Measurements from ENCODE around the gene COPS3. TPM values are rescaled to one million over a fixed set of nuclear protein-coding genes. Genes with fewer than 3 reads are reported as not detected.

Gene COPS3
- total RNA-seq, 4 donors from 2014 or later, result 28.9 to 78.2 (median 60.0) TPM

- Histone ChIP-seq H3K4me3 (no peak overlapping the region), H3K9me3 (no peaks in the 10 kb centered on the region), H3K27ac (no peak overlapping the region), H3K4me1 (peaks cover 6 to 35% (median 12%) of the 10 kb centered on the region in 4 donors), H3K36me3 (peaks cover 0 to 48% (median 24%) of the 10 kb centered on the region in 4 donors), H3K27me3 (no peaks in the 10 kb centered on the region)
- in situ Hi-C loops (cut with MboI; ENCODE audit: low pct_ligation_motif_present in 1 of 4, low pct_unique_long_range_greater_than_20kb in 1 of 4, low sequenced_read_pairs in 3 of 4), result no loop called here
- peak; percentile 29 for DNase-seq
- intact Hi-C loops (cut with DNase I; ENCODE audit: low total_unique reads), result loop anchor here (10.0 kb wide), 1 partner anchor 87 kb away; no protein-coding TSS in a partner anchor
- TF ChIP-seq POLR2AphosphoS5 (IDR thresholded peaks at IDR 0.05) (no peak), POLR2A (IDR thresholded peaks at IDR 0.05) (no peak), EP300 (IDR thresholded peaks at IDR 0.05; ENCODE audit: low read depth) (no peak), CTCF (IDR thresholded peaks at IDR 0.05) (no peak)
- WGBS, 2 donors (ENCODE audit: low coverage in 1 of 2), result 75 to 80% methylated on average over 1 to 16 of the region's 16 CpGs
These were observed 49.3 kb downstream of the COPS3 start for GRCh38 chr17:17231621-17232302.

- H3K4me3 ChIP-seq, result no peak overlapping the region
- 91 to 96% methylated on average over 10 to 26 of the region's 26 CpGs for WGBS, 2 donors (ENCODE audit: low coverage in 1 of 2)
- H3K9me3 ChIP-seq, result no peaks in the 10 kb centered on the region
- H3K36me3 ChIP-seq, result peaks cover 0 to 69% (median 34%) of the 10 kb centered on the region in 4 donors
- peaks cover 0 to 23% (median 0%) of the 10 kb centered on the region in 4 donors for H3K4me1 ChIP-seq
- H3K27ac ChIP-seq, result no peak overlapping the region
- in situ Hi-C loops (cut with MboI; ENCODE audit: low pct_ligation_motif_present in 1 of 4, low pct_unique_long_range_greater_than_20kb in 1 of 4, low sequenced_read_pairs in 3 of 4) (no loop called here), intact Hi-C loops (cut with DNase I; ENCODE audit: low total_unique reads) (loop anchor here (10.0 kb wide), 1 partner anchor 85 kb away; no protein-coding TSS in a partner anchor)
- TF ChIP-seq POLR2A (IDR thresholded peaks at IDR 0.05) (no peak), POLR2AphosphoS5 (IDR thresholded peaks at IDR 0.05) (no peak), EP300 (IDR thresholded peaks at IDR 0.05; ENCODE audit: low read depth) (no peak), CTCF (IDR thresholded peaks at IDR 0.05) (no peak)
- no peaks in the 10 kb centered on the region for H3K27me3 ChIP-seq
- no peak for DNase-seq
These were observed 51.3 kb downstream of the COPS3 start for GRCh38 chr17:17229416-17230384.

GRCh38 chr17:17228521-17229279, 52.3 kb downstream of the COPS3 start:
- H3K4me3 ChIP-seq, result no peak overlapping the region
- intact Hi-C loops (cut with DNase I; ENCODE audit: low total_unique reads) (no loop called here), in situ Hi-C loops (cut with MboI; ENCODE audit: low pct_ligation_motif_present in 1 of 4, low pct_unique_long_range_greater_than_20kb in 1 of 4, low sequenced_read_pairs in 3 of 4) (no loop called here)
- no peaks in the 10 kb centered on the region for H3K9me3 ChIP-seq
- no peak overlapping the region for H3K27ac ChIP-seq
- H3K4me1 ChIP-seq, result peaks cover 0 to 13% (median 0%) of the 10 kb centered on the region in 4 donors
- no peak for TF ChIP-seq POLR2A (IDR thresholded peaks at IDR 0.05)
- no peak for TF ChIP-seq CTCF (IDR thresholded peaks at IDR 0.05)
- H3K36me3 ChIP-seq, result peaks cover 0 to 78% (median 38%) of the 10 kb centered on the region in 4 donors
- no peak for DNase-seq
- WGBS, 2 donors (ENCODE audit: low coverage in 1 of 2), result 89 to 100% methylated on average over 2 to 17 of the region's 17 CpGs
- H3K27me3 ChIP-seq, result no peaks in the 10 kb centered on the region
